ENCODE measurements around the gene TCF7L1. TPM values are rescaled to one million over a fixed set of nuclear protein-coding genes. Genes with fewer than 3 reads are reported as not detected.

The TCF7L1 gene
- total RNA-seq, 1 donor from 2014 or later: 30.8 TPM

DNA sequence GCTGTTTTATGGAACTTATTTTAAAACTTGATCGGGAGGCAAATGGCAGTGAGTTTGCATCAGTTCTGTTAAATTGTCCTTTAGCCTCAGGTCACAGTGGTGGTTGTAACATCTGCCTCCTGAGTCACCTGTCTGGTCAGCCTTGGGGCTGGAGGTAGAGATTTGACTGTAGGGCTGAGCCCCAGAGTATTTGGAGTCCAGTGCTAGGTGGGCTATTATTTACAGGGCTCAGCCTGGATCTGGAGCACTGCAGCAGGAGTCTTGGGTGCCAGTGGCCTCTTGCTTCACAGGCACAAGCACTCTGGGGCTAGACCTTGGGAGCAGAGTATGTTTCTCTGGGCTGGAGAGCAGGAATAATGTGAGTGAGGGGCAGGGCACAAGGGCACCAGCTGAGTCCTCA, 32.8 kb downstream of the TCF7L1 start:
- Histone ChIP-seq H3K9ac (ENCODE audit: low read length) (no peak overlapping the region), H3K4me3 (ENCODE audit: insufficient read depth, low read depth, low read length) (no peak overlapping the region), H4K20me1 (ENCODE audit: insufficient read depth, low read length) (peaks cover 85% of the 10 kb centered on the region), H3K4me1 (ENCODE audit: insufficient read depth, low read length) (peaks cover 18% of the 10 kb centered on the region), H3K4me2 (ENCODE audit: low read length) (no peak overlapping the region), H2AFZ (ENCODE audit: low read depth, low read length) (no peak overlapping the region), H3K9me3 (ENCODE audit: insufficient read depth, low read depth, low read length) (no peaks in the 10 kb centered on the region), H3K27ac (ENCODE audit: low read depth, low read length) (no peak overlapping the region), H3K27me3 (ENCODE audit: insufficient read depth, low read length) (no peaks in the 10 kb centered on the region), H3K36me3 (ENCODE audit: insufficient read depth, low read length) (no peaks in the 10 kb centered on the region), H3K79me2 (ENCODE audit: insufficient read depth, low read length) (peaks cover 25% of the 10 kb centered on the region)
- TF ChIP-seq EZH2 (IDR thresholded peaks at IDR 0.05; ENCODE audit: insufficient read depth, low read length): no peak
- Mint-ChIP-seq H3K27ac (ENCODE audit: unreplicated experiment) (no peak overlapping the region), H3K27me3 (ENCODE audit: low read depth, unreplicated experiment) (no peaks in the 10 kb centered on the region), H3K36me3 (ENCODE audit: low read depth, unreplicated experiment) (peaks cover 11% of the 10 kb centered on the region), H3K9me3 (ENCODE audit: unreplicated experiment) (no peaks in the 10 kb centered on the region), H3K4me1 (ENCODE audit: low read depth, unreplicated experiment) (peaks cover 46% of the 10 kb centered on the region), H3K4me3 (ENCODE audit: unreplicated experiment) (no peak overlapping the region)
- FAIRE-seq (no peak), DNase-seq (ENCODE audit: low read depth) (no peak)

DNA sequence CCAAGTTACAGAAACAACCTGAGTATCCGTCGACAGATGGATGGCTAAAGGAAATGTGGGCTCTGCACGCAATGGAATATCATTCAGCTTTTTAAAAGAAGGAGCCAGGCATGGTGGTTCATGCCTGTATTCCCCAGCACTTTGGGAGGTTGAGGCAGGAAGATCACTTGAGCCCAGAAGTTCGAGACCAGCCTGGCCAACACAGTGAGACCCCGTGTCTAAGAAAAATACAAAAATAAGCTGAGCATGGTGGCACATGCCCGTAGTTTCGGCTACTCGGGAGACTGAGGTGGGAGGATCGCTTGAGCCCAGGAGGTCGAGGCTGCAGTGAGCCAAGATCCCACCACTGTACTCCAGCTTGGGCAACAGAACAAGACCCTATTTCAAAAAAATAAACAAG, 34.3 kb downstream of the TCF7L1 start:
- no peak overlapping the region for H3K27ac Mint-ChIP-seq (ENCODE audit: unreplicated experiment)
- Histone ChIP-seq H3K27ac (ENCODE audit: low read depth, low read length) (no peak overlapping the region), H4K20me1 (ENCODE audit: insufficient read depth, low read length) (peaks cover 78% of the 10 kb centered on the region), H2AFZ (ENCODE audit: low read depth, low read length) (no peak overlapping the region), H3K27me3 (ENCODE audit: insufficient read depth, low read length) (no peaks in the 10 kb centered on the region), H3K36me3 (ENCODE audit: insufficient read depth, low read length) (no peaks in the 10 kb centered on the region), H3K9me3 (ENCODE audit: insufficient read depth, low read depth, low read length) (no peaks in the 10 kb centered on the region), H3K9ac (ENCODE audit: low read length) (no peak overlapping the region), H3K4me2 (ENCODE audit: low read length) (no peak overlapping the region), H3K4me1 (ENCODE audit: insufficient read depth, low read length) (peaks cover 14% of the 10 kb centered on the region), H3K79me2 (ENCODE audit: insufficient read depth, low read length) (peaks cover 18% of the 10 kb centered on the region), H3K4me3 (ENCODE audit: insufficient read depth, low read depth, low read length) (no peak overlapping the region)
- H3K4me1 Mint-ChIP-seq (ENCODE audit: low read depth, unreplicated experiment): peaks cover 35% of the 10 kb centered on the region
- DNase-seq (ENCODE audit: low read depth) (no peak), FAIRE-seq (no peak)
- no peaks in the 10 kb centered on the region for H3K9me3 Mint-ChIP-seq (ENCODE audit: unreplicated experiment)
- no peaks in the 10 kb centered on the region for H3K27me3 Mint-ChIP-seq (ENCODE audit: low read depth, unreplicated experiment)
- H3K4me3 Mint-ChIP-seq (ENCODE audit: unreplicated experiment): no peak overlapping the region
- no peak for TF ChIP-seq EZH2 (IDR thresholded peaks at IDR 0.05; ENCODE audit: insufficient read depth, low read length)
- TF ChIP-seq, protein P1, sequence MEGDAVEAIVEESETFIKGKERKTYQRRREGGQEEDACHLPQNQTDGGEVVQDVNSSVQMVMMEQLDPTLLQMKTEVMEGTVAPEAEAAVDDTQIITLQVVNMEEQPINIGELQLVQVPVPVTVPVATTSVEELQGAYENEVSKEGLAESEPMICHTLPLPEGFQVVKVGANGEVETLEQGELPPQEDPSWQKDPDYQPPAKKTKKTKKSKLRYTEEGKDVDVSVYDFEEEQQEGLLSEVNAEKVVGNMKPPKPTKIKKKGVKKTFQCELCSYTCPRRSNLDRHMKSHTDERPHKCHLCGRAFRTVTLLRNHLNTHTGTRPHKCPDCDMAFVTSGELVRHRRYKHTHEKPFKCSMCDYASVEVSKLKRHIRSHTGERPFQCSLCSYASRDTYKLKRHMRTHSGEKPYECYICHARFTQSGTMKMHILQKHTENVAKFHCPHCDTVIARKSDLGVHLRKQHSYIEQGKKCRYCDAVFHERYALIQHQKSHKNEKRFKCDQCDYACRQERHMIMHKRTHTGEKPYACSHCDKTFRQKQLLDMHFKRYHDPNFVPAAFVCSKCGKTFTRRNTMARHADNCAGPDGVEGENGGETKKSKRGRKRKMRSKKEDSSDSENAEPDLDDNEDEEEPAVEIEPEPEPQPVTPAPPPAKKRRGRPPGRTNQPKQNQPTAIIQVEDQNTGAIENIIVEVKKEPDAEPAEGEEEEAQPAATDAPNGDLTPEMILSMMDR (IDR thresholded peaks at IDR 0.05; ENCODE audit: insufficient read depth, low read depth, low read length): no peak
- H3K36me3 Mint-ChIP-seq (ENCODE audit: low read depth, unreplicated experiment): peaks cover 16% of the 10 kb centered on the region

DNA sequence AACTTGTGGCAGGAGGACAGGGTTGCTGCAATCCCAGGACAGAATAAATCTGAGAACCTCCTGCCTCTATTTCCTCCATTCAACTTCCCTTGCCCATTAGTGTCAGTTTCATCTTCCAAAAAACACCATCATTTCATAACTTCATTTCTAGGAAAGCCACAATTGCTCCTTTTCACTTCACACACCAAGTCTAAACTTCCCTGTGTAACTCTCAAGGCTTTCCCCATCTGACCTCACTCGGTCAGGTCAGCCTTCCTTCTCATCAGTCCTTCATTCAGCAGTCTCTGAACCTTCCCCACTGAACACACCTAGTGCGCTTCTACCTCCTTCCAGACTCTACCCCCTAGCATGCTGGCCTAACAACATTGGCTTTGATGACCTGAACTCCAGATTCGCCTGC, 35.8 kb downstream of the TCF7L1 start:
- H3K36me3 Mint-ChIP-seq (ENCODE audit: low read depth, unreplicated experiment): peaks cover 21% of the 10 kb centered on the region
- Histone ChIP-seq H3K4me1 (ENCODE audit: insufficient read depth, low read length) (peaks cover 3% of the 10 kb centered on the region), H3K27ac (ENCODE audit: low read depth, low read length) (no peak overlapping the region), H3K9me3 (ENCODE audit: insufficient read depth, low read depth, low read length) (no peaks in the 10 kb centered on the region), H4K20me1 (ENCODE audit: insufficient read depth, low read length) (peaks cover 65% of the 10 kb centered on the region), H3K79me2 (ENCODE audit: insufficient read depth, low read length) (peaks cover 18% of the 10 kb centered on the region), H3K4me2 (ENCODE audit: low read length) (no peak overlapping the region), H3K4me3 (ENCODE audit: insufficient read depth, low read depth, low read length) (no peak overlapping the region), H3K36me3 (ENCODE audit: insufficient read depth, low read length) (no peaks in the 10 kb centered on the region), H3K27me3 (ENCODE audit: insufficient read depth, low read length) (no peaks in the 10 kb centered on the region), H2AFZ (ENCODE audit: low read depth, low read length) (no peak overlapping the region), H3K9ac (ENCODE audit: low read length) (no peak overlapping the region)
- no peaks in the 10 kb centered on the region for H3K27me3 Mint-ChIP-seq (ENCODE audit: low read depth, unreplicated experiment)
- H3K4me3 Mint-ChIP-seq (ENCODE audit: unreplicated experiment): no peak overlapping the region
- peaks cover 23% of the 10 kb centered on the region for H3K4me1 Mint-ChIP-seq (ENCODE audit: low read depth, unreplicated experiment)
- TF ChIP-seq EZH2 (IDR thresholded peaks at IDR 0.05; ENCODE audit: insufficient read depth, low read length): no peak
- TF ChIP-seq, protein P1 (IDR thresholded peaks at IDR 0.05; ENCODE audit: insufficient read depth, low read depth, low read length): no peak
- DNase-seq (ENCODE audit: low read depth) (no peak), FAIRE-seq (no peak)
- H3K27ac Mint-ChIP-seq (ENCODE audit: unreplicated experiment): no peak overlapping the region
- no peaks in the 10 kb centered on the region for H3K9me3 Mint-ChIP-seq (ENCODE audit: unreplicated experiment)

Measured in astrocyte (in vitro differentiated cells and primary cell).